Neural cell (in vitro differentiated cells): ENCODE data around the gene JMJD8. TPM values are rescaled to one million over a fixed set of nuclear protein-coding genes. Genes with fewer than 3 reads are reported as not detected.

Experiments
- H2AFZ ChIP-seq: fragments of 200-600, 300-800 bp; sonication (generic), shearing (Covaris generic); 2 replicates; pipeline ENCODE4 v1.6.0; 2014; ENCODE audit warnings: low read depth, mild to moderate bottlenecking, antibody characterized with exemption, low read length, moderate library complexity
- H3F3A ChIP-seq: fragments of 200-600 bp; shearing (Covaris generic); 2 replicates; pipeline ENCODE4 v1.6.1; 2016; ENCODE audit warnings: mild to moderate bottlenecking, moderate library complexity, mixed read lengths, antibody characterized with exemption, low read length; ENCODE audit not compliant: insufficient read depth, poor library complexity, severe bottlenecking
- H3K27ac ChIP-seq: fragments of 200-600, 300-800 bp; sonication (generic), shearing (Covaris generic); 2 replicates; pipeline ENCODE4 v1.5.1; 2014; ENCODE audit warnings: mild to moderate bottlenecking, low read length, moderate library complexity
- H3K27me3 ChIP-seq: fragments of 300-800, 200-600 bp; sonication (generic), shearing (Covaris generic); 2 replicates; pipeline ENCODE4 v1.6.0; 2014; ENCODE audit warnings: mild to moderate bottlenecking, low read depth, low read length, moderate library complexity; ENCODE audit not compliant: insufficient read depth
- H3K36me3 ChIP-seq: fragments of 300-800, 200-600 bp; sonication (generic), shearing (Covaris generic); 2 replicates; pipeline ENCODE4 v1.5.1; 2014; ENCODE audit warnings: mild to moderate bottlenecking, antibody characterized with exemption, low read length, moderate library complexity; ENCODE audit not compliant: insufficient read depth
- H3K4me2 ChIP-seq: fragments of 300-800, 200-600 bp; sonication (generic), shearing (Covaris generic); 2 replicates; pipeline ENCODE4 v1.6.0; 2014; ENCODE audit warnings: mild to moderate bottlenecking, low read length
- H3K4me3 ChIP-seq: fragments of 300-800, 200-600 bp; sonication (generic), shearing (Covaris generic); 2 replicates; pipeline ENCODE4 v1.5.1; 2014; ENCODE audit warnings: mild to moderate bottlenecking, low read length, moderate library complexity
- H3K79me2 ChIP-seq: fragments of 200-600 bp; shearing (Covaris generic); replicated peaks from 2 replicates; pipeline ENCODE4 v1.6.0; 2014; ENCODE audit warnings: mild to moderate bottlenecking, low read length, moderate library complexity; ENCODE audit not compliant: insufficient read depth
- H3K9ac ChIP-seq: fragments of 300-800, 200-600 bp; sonication (generic), shearing (Covaris generic); 2 replicates; pipeline ENCODE4 v1.6.1; 2016; ENCODE audit warnings: mild to moderate bottlenecking, low read length, mixed read lengths
- H3K9me2 ChIP-seq: fragments of 200-600 bp; shearing (Covaris generic); 2 replicates; pipeline ENCODE4 v1.6.1; 2016; ENCODE audit warnings: mild to moderate bottlenecking, low read length, mixed read lengths; ENCODE audit not compliant: insufficient read depth
- H3K9me3 ChIP-seq: fragments of 200-600, 300-800 bp; sonication (generic), shearing (Covaris generic); 2 replicates; pipeline ENCODE4 v1.6.1; 2016; ENCODE audit warnings: mild to moderate bottlenecking, mixed run types, low read length, moderate library complexity, mixed read lengths
- H4K20me1 ChIP-seq: fragments of 200-600 bp; shearing (Covaris generic); 2 replicates; pipeline ENCODE4 v1.6.1; 2016; ENCODE audit warnings: mild to moderate bottlenecking, mixed run types; ENCODE audit not compliant: insufficient read depth
- CTCF ChIP-seq: fragments of 450-650 bp; IDR thresholded peaks from 2 replicates; pipeline ENCODE4 v1.5.1; 2014; ENCODE audit warnings: antibody characterized with exemption, mild to moderate bottlenecking, moderate library complexity; ENCODE audit not compliant: poor library complexity, severe bottlenecking
- EP300 ChIP-seq: fragments of 450-650 bp; conservative IDR thresholded peaks from 2 replicates; pipeline ENCODE4 v1.6.1; 2014; ENCODE audit warnings: antibody characterized with exemption, mild to moderate bottlenecking, moderate library complexity; ENCODE audit not compliant: poor library complexity, severe bottlenecking
- EZH2 ChIP-seq: fragments of 200-600, 300-800 bp; shearing (Covaris generic), sonication (generic); IDR thresholded peaks from 2 replicates; pipeline ENCODE4 v1.6.1; 2014; ENCODE audit warnings: antibody characterized with exemption, low read length, borderline replicate concordance, mild to moderate bottlenecking; ENCODE audit not compliant: insufficient read depth, poor library complexity, severe bottlenecking
- MXI1 ChIP-seq: fragments of 450-650 bp; conservative IDR thresholded peaks from 2 replicates; pipeline ENCODE4 v1.6.1; 2014; ENCODE audit warnings: antibody characterized with exemption, mild to moderate bottlenecking; ENCODE audit not compliant: poor library complexity, severe bottlenecking
- POLR2AphosphoS5 ChIP-seq: IDR thresholded peaks from 2 replicates; pipeline ENCODE4 v1.6.1; 2012
- RAD21 ChIP-seq: fragments of 450-650 bp; conservative IDR thresholded peaks from 2 replicates; pipeline ENCODE4 v1.6.1; 2014; ENCODE audit warnings: antibody characterized with exemption, mild to moderate bottlenecking, moderate library complexity
- REST ChIP-seq: IDR thresholded peaks from 2 replicates; pipeline ENCODE4 v1.6.1; 2012; ENCODE audit warnings: borderline replicate concordance
- SMC3 ChIP-seq: fragments of 450-650 bp; conservative IDR thresholded peaks from 2 replicates; pipeline ENCODE4 v1.6.1; 2014; ENCODE audit warnings: antibody characterized with exemption, mild to moderate bottlenecking, moderate library complexity; ENCODE audit not compliant: poor library complexity
- TAF1 ChIP-seq: IDR thresholded peaks from 2 replicates; pipeline ENCODE4 v1.6.1; 2012; ENCODE audit warnings: low read depth
- polyA plus RNA-seq: library from polyadenylated mRNA; depleted of rRNA; stranded (reverse); fragments of >200 nt; gene quantifications from 2 replicates; pipeline ENCODE4 v1.2.3, GENCODE V29; 2014

The JMJD8 gene
- polyA plus RNA-seq, 1 donor from 2014 or later = 44.7 TPM

- Histone ChIP-seq H3K36me3 (no peaks in the 10 kb centered on the region), H3K27ac (no peak within 1 kb of the TSS), H3K9me3 (no peaks in the 10 kb centered on the region)
These were observed 8.9 kb downstream of the JMJD8 start, which contains the start of gene RHBDL1 for GRCh38 chr16:674968-675883. Gene RHBDL1, plus strand, starts transcription at chr16:675671. Its CDS starts 120 bp downstream, at chr16:675791.

More at GRCh38 chr16:674968-675883, 8.9 kb downstream of the JMJD8 start, which contains the start of gene RHBDL1:
- Histone ChIP-seq H3K4me3 (no peak within 1 kb of the TSS), H3F3A (no peaks in the 10 kb centered on the region), H2AFZ (no peak within 1 kb of the TSS), H3K9ac (no peak within 1 kb of the TSS), H3K27me3 (peaks cover 3% of the 10 kb centered on the region), H3K4me2 (no peak within 1 kb of the TSS), H4K20me1 (no peaks in the 10 kb centered on the region), H3K79me2 (no peaks in the 10 kb centered on the region), H3K9me2 (no peaks in the 10 kb centered on the region)
- TF ChIP-seq POLR2AphosphoS5 = no peak
- TF ChIP-seq CTCF = no peak
- no peak for TF ChIP-seq EZH2
- TF ChIP-seq SMC3 = no peak
- no peak for TF ChIP-seq REST
- no peak for TF ChIP-seq EP300
- TF ChIP-seq TAF1 = no peak
- TF ChIP-seq MXI1 = no peak
- no peak for TF ChIP-seq RAD21
